Neural progenitor cell (in vitro differentiated cells): Measurements from ENCODE around the gene C8A. TPM values are rescaled to one million over a fixed set of nuclear protein-coding genes. Genes with fewer than 3 reads are reported as not detected.

Experiments used
- DNase-seq: peaks from one replicate; pipeline ENCODE4 v3.0.0-alpha.2; 2016; ENCODE audit warnings: low spot score
- H2AFZ ChIP-seq: fragments of 200-600 bp; sonication (generic); replicated peaks from 2 replicates; pipeline ENCODE4 v1.6.1; 2016; ENCODE audit warnings: antibody characterized with exemption
- H3F3A ChIP-seq: fragments of 200-600 bp; sonication (generic); 2 replicates; pipeline ENCODE4 v1.6.1; 2016; ENCODE audit warnings: antibody characterized with exemption, low read depth
- H3K27ac ChIP-seq: fragments of 200-600 bp; sonication (generic); 2 replicates; pipeline ENCODE4 v1.5.1; 2016; ENCODE audit warnings: mild to moderate bottlenecking
- H3K27me3 ChIP-seq: fragments of 200-600 bp; sonication (generic); 2 replicates; pipeline ENCODE4 v1.6.1; 2016; ENCODE audit warnings: mild to moderate bottlenecking, moderate library complexity
- H3K36me3 ChIP-seq: fragments of 200-600 bp; sonication (generic); 2 replicates; pipeline ENCODE4 v1.5.1; 2016
- H3K4me1 ChIP-seq: fragments of 200-600 bp; sonication (generic); 2 replicates; pipeline ENCODE4 v1.6.1; 2016; ENCODE audit warnings: mixed run types
- H3K4me2 ChIP-seq: fragments of 200-600 bp; sonication (generic); 2 replicates; pipeline ENCODE4 v1.6.1; 2016
- H3K4me3 ChIP-seq: fragments of 200-600 bp; sonication (generic); 2 replicates; pipeline ENCODE4 v1.5.1; 2016
- H3K79me2 ChIP-seq: fragments of 200-600 bp; sonication (generic); 2 replicates; pipeline ENCODE4 v1.6.1; 2016; ENCODE audit warnings: low read depth
- H3K9ac ChIP-seq: fragments of 200-600 bp; sonication (generic); 2 replicates; pipeline ENCODE4 v1.6.1; 2016
- H3K9me3 ChIP-seq: fragments of 200-600 bp; sonication (generic); 2 replicates; pipeline ENCODE4 v1.5.1; 2016; ENCODE audit warnings: low read depth
- H4K20me1 ChIP-seq: fragments of 200-600 bp; sonication (generic); 2 replicates; pipeline ENCODE4 v1.6.1; 2016; ENCODE audit warnings: low read depth
- H3K27ac Mint-ChIP-seq: 3 replicates; pipeline ENCODE4 v1.8.0; 2021; ENCODE audit warnings: mixed read lengths
- H3K27me3 Mint-ChIP-seq: 2 replicates; pipeline ENCODE4 v1.8.0; 2022; ENCODE audit warnings: low read depth, mild to moderate bottlenecking, inconsistent platforms, moderate library complexity, mixed read lengths; ENCODE audit not compliant: insufficient read depth
- H3K36me3 Mint-ChIP-seq: 3 replicates; pipeline ENCODE4 v1.8.0; 2021; ENCODE audit warnings: mixed read lengths
- H3K4me1 Mint-ChIP-seq: 3 replicates; pipeline ENCODE4 v1.8.0; 2021; ENCODE audit warnings: mixed read lengths
- H3K4me3 Mint-ChIP-seq: 3 replicates; pipeline ENCODE4 v1.8.0; 2021; ENCODE audit warnings: mild to moderate bottlenecking, moderate library complexity, mixed read lengths
- H3K9me3 Mint-ChIP-seq: 3 replicates; pipeline ENCODE4 v1.8.0; 2020; ENCODE audit warnings: mixed read lengths
- EZH2 ChIP-seq: fragments of 200-600 bp; sonication (generic); IDR thresholded peaks from 2 replicates; pipeline ENCODE4 v1.6.1; 2017; ENCODE audit warnings: antibody characterized with exemption, mild to moderate bottlenecking, moderate library complexity
- EZH2phosphoT487 ChIP-seq: fragments of 200-600 bp; sonication (generic); IDR thresholded peaks from 2 replicates; pipeline ENCODE4 v1.6.1; 2017; ENCODE audit warnings: antibody characterized with exemption
- total RNA-seq: library from RNA; depleted of rRNA; stranded (reverse); fragments of >200 nt; gene quantifications from 2 replicates; pipeline ENCODE4 v1.2.3, GENCODE V29; 2015; ENCODE audit warnings: low replicate concordance
- TF ChIP-seq, protein P1 (sequence below): fragments of 200-600 bp; sonication (generic); IDR thresholded peaks from 2 replicates; pipeline ENCODE4 v1.5.1; 2017; ENCODE audit warnings: antibody characterized with exemption, mild to moderate bottlenecking

Gene C8A
- total RNA-seq, 1 donor from 2014 or later = not detected

DNA sequence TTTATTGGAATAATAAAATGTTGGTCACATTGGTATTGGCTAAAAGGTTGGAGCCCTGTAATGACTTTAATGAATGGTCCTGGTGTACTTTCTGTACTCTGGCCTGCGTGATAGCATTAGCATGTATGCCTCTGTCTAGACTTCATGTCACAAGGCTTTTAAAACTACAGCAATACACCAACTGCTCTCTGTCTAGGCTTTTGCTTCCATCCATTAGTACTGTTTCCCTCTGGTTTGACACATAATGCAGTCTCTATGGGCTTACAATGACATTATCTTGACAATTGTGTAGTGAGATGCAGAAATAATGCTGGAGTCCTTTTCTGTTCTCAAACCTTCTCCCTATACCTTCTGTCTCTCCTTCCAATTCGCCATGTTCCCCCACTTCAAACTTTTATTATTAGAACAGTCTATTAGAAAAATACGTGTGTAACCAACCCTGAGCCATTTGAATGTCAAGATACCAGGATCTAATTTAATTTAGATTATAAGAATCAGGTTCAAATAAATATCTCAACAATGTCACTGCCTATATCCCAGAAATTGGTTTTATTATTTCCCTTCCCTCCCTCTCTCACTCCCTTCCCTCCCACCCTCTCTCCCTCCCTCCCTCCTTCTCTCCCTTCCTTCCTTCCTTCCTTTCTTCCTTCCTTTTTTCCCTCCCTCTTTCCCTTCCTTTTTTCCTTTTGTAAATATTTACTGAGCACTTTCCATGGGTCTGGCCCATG lies 8.8 kb downstream of the C8A start:
- no peaks in the 10 kb centered on the region for H4K20me1 ChIP-seq
- H3K9me3 ChIP-seq = no peaks in the 10 kb centered on the region
- Mint-ChIP-seq H3K4me3 (no peak overlapping the region), H3K27me3 (no peaks in the 10 kb centered on the region), H3K36me3 (no peaks in the 10 kb centered on the region), H3K4me1 (no peaks in the 10 kb centered on the region), H3K27ac (no peak overlapping the region), H3K9me3 (no peaks in the 10 kb centered on the region)
- H3K79me2 ChIP-seq = no peaks in the 10 kb centered on the region
- H3K4me3 ChIP-seq = no peak overlapping the region
- H3K4me2 ChIP-seq = no peak overlapping the region
- DNase-seq = no peak
- TF ChIP-seq EZH2phosphoT487 (no peak), EZH2 (no peak)
- TF ChIP-seq, protein P1, sequence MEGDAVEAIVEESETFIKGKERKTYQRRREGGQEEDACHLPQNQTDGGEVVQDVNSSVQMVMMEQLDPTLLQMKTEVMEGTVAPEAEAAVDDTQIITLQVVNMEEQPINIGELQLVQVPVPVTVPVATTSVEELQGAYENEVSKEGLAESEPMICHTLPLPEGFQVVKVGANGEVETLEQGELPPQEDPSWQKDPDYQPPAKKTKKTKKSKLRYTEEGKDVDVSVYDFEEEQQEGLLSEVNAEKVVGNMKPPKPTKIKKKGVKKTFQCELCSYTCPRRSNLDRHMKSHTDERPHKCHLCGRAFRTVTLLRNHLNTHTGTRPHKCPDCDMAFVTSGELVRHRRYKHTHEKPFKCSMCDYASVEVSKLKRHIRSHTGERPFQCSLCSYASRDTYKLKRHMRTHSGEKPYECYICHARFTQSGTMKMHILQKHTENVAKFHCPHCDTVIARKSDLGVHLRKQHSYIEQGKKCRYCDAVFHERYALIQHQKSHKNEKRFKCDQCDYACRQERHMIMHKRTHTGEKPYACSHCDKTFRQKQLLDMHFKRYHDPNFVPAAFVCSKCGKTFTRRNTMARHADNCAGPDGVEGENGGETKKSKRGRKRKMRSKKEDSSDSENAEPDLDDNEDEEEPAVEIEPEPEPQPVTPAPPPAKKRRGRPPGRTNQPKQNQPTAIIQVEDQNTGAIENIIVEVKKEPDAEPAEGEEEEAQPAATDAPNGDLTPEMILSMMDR = no peak
- H3K36me3 ChIP-seq = no peaks in the 10 kb centered on the region
- H3F3A ChIP-seq = no peaks in the 10 kb centered on the region
- H3K27ac ChIP-seq = no peak overlapping the region
- H3K9ac ChIP-seq = no peak overlapping the region
- no peaks in the 10 kb centered on the region for H3K4me1 ChIP-seq
- H2AFZ ChIP-seq = no peak overlapping the region
- no peaks in the 10 kb centered on the region for H3K27me3 ChIP-seq

DNA sequence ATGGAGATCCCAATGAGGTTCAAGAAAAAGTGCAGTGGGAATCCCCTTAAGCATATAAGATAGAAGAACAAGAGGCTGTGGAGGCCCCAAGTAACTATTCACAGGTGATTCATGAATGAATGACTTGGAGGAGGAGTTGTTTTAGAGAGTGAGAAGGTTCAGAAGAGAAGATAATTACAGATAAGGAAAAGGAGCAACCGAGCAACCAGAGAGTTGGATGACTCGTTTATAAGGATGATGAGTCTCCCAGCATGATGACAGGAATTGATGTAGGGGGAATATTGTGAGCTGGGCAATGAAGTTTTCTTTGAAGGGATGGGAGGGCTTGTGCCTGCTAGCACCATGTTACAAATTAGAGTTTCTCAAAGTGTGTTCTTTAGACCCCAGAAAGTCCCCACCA lies 9.8 kb downstream of the C8A start:
- no peaks in the 10 kb centered on the region for H3K27me3 ChIP-seq
- Mint-ChIP-seq H3K36me3 (no peaks in the 10 kb centered on the region), H3K27me3 (no peaks in the 10 kb centered on the region), H3K4me3 (no peak overlapping the region), H3K9me3 (no peaks in the 10 kb centered on the region), H3K4me1 (no peaks in the 10 kb centered on the region), H3K27ac (no peak overlapping the region)
- H3K9ac ChIP-seq = no peak overlapping the region
- no peaks in the 10 kb centered on the region for H3K79me2 ChIP-seq
- H3K27ac ChIP-seq = no peak overlapping the region
- H3F3A ChIP-seq = no peaks in the 10 kb centered on the region
- no peaks in the 10 kb centered on the region for H3K4me1 ChIP-seq
- no peak overlapping the region for H3K4me2 ChIP-seq
- no peaks in the 10 kb centered on the region for H4K20me1 ChIP-seq
- TF ChIP-seq EZH2phosphoT487 (no peak), EZH2 (no peak)
- TF ChIP-seq, protein P1 = no peak
- no peaks in the 10 kb centered on the region for H3K36me3 ChIP-seq
- H3K9me3 ChIP-seq = no peaks in the 10 kb centered on the region
- no peak for DNase-seq
- no peak overlapping the region for H2AFZ ChIP-seq
- H3K4me3 ChIP-seq = no peak overlapping the region

DNA sequence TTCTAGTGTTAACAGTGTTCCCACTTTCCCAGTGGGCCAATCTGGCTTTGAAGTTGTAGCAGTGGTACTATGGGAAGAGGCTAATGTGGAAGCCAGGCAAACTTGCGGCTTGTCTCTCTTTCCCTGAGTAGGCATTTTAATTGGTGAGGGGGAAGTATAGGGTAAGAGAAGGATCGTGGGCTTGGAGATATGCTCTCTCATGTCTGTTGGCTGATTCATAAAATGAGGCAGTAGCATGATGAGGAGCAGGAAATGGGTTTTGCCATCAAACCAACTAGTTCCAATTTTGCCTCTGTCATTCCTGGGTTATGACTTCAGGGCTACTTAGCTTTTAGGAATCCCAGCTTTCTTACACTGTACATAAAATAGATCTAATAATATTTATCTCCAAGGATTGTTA lies 12.1 kb downstream of the C8A start:
- H3K4me3 Mint-ChIP-seq = no peak overlapping the region
- H3F3A ChIP-seq = no peaks in the 10 kb centered on the region
- H3K4me3 ChIP-seq = no peak overlapping the region
- H3K9me3 Mint-ChIP-seq = no peaks in the 10 kb centered on the region
- H4K20me1 ChIP-seq = no peaks in the 10 kb centered on the region
- no peak for DNase-seq
- H3K36me3 Mint-ChIP-seq = no peaks in the 10 kb centered on the region
- H3K9me3 ChIP-seq = no peaks in the 10 kb centered on the region
- H3K4me1 ChIP-seq = no peaks in the 10 kb centered on the region
- no peak overlapping the region for H3K27ac ChIP-seq
- no peak overlapping the region for H2AFZ ChIP-seq
- no peaks in the 10 kb centered on the region for H3K4me1 Mint-ChIP-seq
- no peaks in the 10 kb centered on the region for H3K36me3 ChIP-seq
- no peak for TF ChIP-seq EZH2phosphoT487
- no peak for TF ChIP-seq EZH2
- TF ChIP-seq, protein P1 = no peak
- H3K79me2 ChIP-seq = no peaks in the 10 kb centered on the region
- H3K27me3 ChIP-seq = no peaks in the 10 kb centered on the region
- no peak overlapping the region for H3K4me2 ChIP-seq
- no peak overlapping the region for H3K27ac Mint-ChIP-seq
- no peak overlapping the region for H3K9ac ChIP-seq
- peaks cover 3% of the 10 kb centered on the region for H3K27me3 Mint-ChIP-seq
